Measurements from ENCODE around the gene CCDC116. TPM values are rescaled to one million over a fixed set of nuclear protein-coding genes. Genes with fewer than 3 reads are reported as not detected.
A peak's percentile ranks its signal among the peaks of the same experiment; 100 is the strongest.
"Not testable (repeated sequence)": the region's sequence is repeated elsewhere in the genome, so short reads cannot be mapped to it uniquely, and the experiment has no call there.

CCDC116 gene
- total RNA-seq, 4 donors from 2014 or later: 0.31 to 0.46 (median 0.36) TPM; not detected in 1

GRCh38 chr22:21635771-21636510, 3.4 kb downstream of the CCDC116 start:
- ATAC-seq (ENCODE audit: low FRiP score) (no peak), DNase-seq (ENCODE audit: low spot score) (no peak)
- no peak for TF ChIP-seq CTCF (IDR thresholded peaks at IDR 0.05)

GRCh38 chr22:21636629-21637218, 4.2 kb downstream of the CCDC116 start:
- ATAC-seq (ENCODE audit: low FRiP score): no peak

GRCh38 chr22:21637450-21637849, 4.9 kb downstream of the CCDC116 start:
- not testable (repeated sequence) for ATAC-seq (ENCODE audit: low FRiP score); DNase-seq (ENCODE audit: low spot score)

More at GRCh38 chr22:21636629-21637218, 4.2 kb downstream of the CCDC116 start:
- TF ChIP-seq CTCF (IDR thresholded peaks at IDR 0.05): no peak
- DNase-seq (ENCODE audit: low spot score): no peak

GRCh38 chr22:21639359-21639758, 6.8 kb downstream of the CCDC116 start:
- no peak for TF ChIP-seq CTCF (IDR thresholded peaks at IDR 0.05)
- DNase-seq (ENCODE audit: low spot score): no peak
- ATAC-seq (ENCODE audit: low FRiP score): no peak

- ATAC-seq (ENCODE audit: low FRiP score) (no peak), DNase-seq (ENCODE audit: low spot score) (no peak)
- no peak for TF ChIP-seq CTCF (IDR thresholded peaks at IDR 0.05)
Measured at GRCh38 chr22:21640810-21641209, 8.2 kb downstream of the CCDC116 start.

GRCh38 chr22:21641417-21641788, 8.8 kb downstream of the CCDC116 start:
- TF ChIP-seq CTCF (IDR thresholded peaks at IDR 0.05): no peak
- ATAC-seq (ENCODE audit: low FRiP score): peak; percentile 66

GRCh38 chr22:21641789-21642583, 9.4 kb downstream of the CCDC116 start, which contains the start of gene SDF2L1:
SDF2L1 (plus strand) TSS chr22:21642302; CDS start chr22:21642337, 35 bp downstream.
- TF ChIP-seq CTCF (IDR thresholded peaks at IDR 0.05): no peak
- DNase-seq (ENCODE audit: low spot score): peak; percentile 86
- ATAC-seq (ENCODE audit: low FRiP score): peak; percentile 98

More at GRCh38 chr22:21641417-21641788, 8.8 kb downstream of the CCDC116 start:
- no peak for DNase-seq (ENCODE audit: low spot score)
